ENCODE results near the gene RNU2-1.
"Not testable (repeated sequence)": the region's sequence is repeated elsewhere in the genome, so short reads cannot be mapped to it uniquely, and the experiment has no call there.

RNU2-1 gene

DNA sequence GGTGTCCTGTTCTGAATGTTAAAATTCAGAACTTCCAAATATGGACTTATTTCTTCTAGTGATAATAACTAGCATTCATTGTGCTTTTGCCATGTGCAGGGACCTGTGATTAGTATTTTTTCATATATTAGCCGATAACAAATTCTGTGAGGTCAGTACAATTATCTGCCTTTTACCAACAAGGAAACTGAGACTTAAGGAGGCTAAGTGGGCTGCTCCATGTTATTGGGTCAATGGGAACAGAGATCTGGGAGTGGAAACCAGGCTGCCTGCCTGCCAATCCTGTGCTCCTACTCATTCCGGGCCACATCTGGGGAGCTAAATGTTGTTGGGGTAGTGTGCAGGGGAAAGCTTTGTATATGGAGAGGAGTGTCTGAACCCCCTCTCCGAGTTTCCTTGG is 18.4 kb downstream of the RNU2-1 start:
- no peak for DNase-seq

- no peak for DNase-seq
Observed at GRCh38 chr17:43213545-43213944, 20.2 kb downstream of the RNU2-1 start.

DNA sequence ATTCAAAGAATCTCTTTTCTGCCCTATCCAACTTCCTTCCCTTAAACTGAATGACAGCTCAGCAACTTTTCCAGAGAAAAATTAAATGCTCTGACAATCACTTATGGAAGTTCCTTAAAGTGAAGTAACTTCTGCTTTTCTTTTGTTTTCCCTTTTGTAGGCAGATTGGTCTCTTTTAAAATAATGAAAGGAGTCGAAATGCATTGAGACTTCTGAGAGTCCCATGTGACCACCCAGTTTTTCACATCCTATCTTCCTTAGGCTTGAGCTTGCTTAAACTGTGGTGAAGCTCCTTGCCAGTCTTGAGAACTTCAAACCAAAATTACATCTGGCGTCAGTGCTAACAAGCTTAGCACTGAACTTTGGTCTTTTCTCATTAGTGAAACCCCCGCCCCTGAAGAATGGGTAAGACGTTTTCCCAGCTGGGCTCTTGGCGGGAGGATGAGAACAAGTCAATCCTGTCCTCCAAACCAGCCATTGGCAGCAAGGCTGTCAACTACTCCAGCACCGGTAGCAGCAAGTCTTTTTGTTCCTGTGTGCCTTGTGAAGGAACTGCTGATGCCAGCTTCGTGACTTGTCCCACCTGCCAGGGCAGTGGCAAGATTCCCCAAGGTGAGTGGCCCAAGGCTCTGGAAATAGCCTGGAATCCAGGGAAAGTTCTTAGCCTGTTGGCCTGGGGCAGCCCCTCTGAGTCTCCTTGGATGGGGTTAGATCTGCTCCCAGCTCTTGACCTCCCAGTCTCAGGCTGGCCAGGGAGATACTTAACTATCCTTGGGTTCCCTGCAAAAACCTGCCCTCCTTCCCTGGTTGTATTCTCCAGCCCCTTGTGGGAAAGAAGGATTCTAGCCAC is 20.9 kb downstream of the RNU2-1 start:
- no peak for DNase-seq

GRCh38 chr17:43211480-43212402 is 22.0 kb downstream of the RNU2-1 start, which contains the start of gene TMEM106A:
TSS of gene TMEM106A (plus strand) at chr17:43211875. CDS start at chr17:43213042, 1,167 bp downstream.
- peak; percentile 70 for DNase-seq

DNA sequence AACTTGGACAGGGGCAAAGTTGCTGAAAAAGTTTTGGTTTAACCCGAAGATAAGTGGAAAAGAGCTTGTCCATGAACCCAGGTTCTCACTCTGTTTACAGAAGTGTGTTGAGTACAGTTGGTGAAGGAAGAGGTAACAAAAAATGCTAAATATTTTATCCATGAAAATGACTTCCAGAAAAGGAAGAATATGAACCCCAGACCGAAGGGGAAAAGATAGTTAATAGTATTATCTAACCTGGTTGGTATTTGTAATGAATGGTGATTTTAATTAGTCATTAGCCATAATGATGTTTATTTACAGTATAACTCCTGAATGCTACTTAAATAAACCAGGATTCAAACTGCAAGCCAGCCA is 22.7 kb downstream of the RNU2-1 start:
- no peak for DNase-seq

GRCh38 chr17:43210576-43210975 is 23.2 kb downstream of the RNU2-1 start:
- DNase-seq = no peak

DNA sequence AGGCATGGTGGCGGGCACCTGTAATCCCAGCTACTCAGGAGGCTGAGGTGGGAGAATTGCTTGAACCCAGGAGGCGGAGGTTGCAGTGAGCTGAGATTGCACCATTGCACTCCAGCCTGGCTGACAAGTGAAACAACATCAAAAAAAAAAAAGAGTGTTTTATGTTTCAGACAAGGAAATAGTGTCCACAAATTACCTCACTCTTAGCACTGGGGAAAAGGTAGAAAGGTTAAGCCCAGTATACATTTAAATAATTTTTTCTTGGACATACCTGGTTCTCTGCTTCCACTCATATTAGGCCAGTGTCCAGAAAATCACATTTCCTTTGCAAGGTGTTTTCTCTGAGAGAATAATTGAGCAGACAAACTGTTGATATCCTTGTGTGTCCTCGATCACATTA is 30.8 kb downstream of the RNU2-1 start:
- not testable (repeated sequence) for DNase-seq

GRCh38 chr17:43200127-43200526 is 33.6 kb downstream of the RNU2-1 start:
- DNase-seq = no peak

GRCh38 chr17:43199633-43200032 is 34.1 kb downstream of the RNU2-1 start:
- no peak for DNase-seq

DNA sequence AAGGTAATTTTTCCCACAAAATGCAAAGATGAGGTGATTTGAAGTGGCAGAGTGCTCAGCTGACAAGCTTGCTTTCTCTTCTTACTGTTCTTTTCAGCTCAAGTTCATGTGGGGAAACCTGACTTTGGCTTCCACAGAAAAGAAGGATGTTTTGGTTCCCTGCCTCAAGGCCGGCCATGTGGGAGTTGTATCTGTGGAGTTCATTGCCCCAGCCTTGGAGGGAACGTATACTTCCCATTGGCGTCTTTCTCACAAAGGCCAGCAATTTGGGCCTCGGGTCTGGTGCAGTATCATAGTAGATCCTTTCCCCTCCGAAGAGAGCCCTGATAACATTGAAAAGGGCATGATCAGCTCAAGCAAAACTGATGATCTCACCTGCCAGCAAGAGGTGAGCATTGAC is 40.5 kb downstream of the RNU2-1 start:
- no peak for DNase-seq

DNA sequence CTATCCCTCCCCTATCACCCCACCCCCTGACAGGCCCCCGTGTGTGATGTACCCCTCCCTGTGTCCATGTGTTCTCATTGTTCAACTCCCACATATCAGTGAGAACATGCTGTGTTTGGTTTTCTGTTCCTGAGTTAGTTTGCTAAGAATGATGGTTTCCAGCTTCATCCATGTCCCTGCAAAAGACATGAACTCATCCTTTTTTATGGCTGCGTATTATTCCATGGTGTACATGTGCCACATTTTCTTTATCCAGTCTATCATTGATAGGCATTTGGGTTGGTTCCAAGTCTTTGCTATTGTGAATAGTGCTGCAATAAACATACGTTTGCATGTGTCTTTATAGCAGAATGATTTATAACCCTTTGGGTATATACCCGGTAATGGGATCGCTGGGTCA is 47.1 kb downstream of the RNU2-1 start:
- not testable (repeated sequence) for DNase-seq

GRCh38 chr17:43183921-43184320 is 49.9 kb downstream of the RNU2-1 start:
- DNase-seq = no peak
